HG03439 (cell line): Measurements from ENCODE around the gene GLT8D2.
"Not testable (repeated sequence)": the region's sequence is repeated elsewhere in the genome, so short reads cannot be mapped to it uniquely, and the experiment has no call there.

Experiments used
- ATAC-seq: cut with Tn5 transposase; IDR thresholded peaks from one replicate; pipeline ENCODE4 v1.9.1; 2021; ENCODE audit warnings: mild to moderate bottlenecking, moderate library complexity; ENCODE audit not compliant: unreplicated experiment

The GLT8D2 gene

DNA sequence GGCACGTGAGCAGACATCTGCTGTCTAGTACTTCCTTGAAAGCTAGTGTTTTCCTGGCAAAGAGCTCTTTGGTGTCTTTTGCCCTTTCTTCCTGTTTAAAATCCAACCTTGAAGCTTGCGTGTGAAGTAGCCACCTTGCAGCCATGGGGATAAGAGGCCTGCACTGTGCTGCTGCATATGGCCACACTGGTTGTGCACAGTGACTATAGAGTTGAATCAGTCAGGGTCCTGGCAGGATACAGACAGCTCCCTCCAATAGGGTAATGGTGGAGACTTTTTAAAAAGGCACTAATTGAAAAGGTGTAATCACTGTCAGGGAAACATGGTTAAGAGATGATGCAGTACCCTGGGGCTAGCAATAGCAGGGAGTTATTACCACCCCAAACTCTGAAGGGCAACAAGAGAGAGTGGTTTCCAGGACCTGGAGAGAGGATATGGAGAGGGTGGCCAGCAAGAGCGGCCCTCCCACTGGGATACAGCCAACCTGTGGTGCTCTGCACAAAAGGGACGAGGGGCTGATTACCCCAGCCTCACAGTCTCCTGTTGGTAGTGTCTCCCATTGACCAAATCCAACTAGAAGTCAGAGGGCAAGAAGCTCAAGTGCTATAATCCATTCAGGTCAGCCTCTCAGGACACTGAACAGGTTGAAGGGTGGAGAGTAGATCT lies 4.8 kb upstream of the GLT8D2 start:
- no peak for ATAC-seq

DNA sequence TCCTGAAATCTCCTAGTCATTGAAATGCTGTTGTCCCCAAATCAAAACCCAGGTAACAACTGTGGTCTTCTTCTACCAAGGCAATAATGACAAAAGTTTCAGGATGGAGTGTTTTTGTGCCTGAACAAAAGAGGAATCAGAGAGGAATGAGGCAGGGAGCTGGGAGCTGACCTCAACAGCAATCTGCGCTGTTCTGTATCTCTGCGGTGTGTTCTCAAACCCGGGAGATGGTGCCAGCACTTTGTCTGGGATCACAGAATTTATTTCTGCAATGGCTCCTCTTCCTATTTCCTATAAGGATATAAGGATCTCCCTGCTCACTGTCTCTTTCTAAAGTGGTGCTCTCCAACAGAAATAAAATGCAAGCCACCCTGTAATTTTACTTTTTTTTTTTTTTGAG lies 449 bp upstream of the GLT8D2 start:
- ATAC-seq, result no peak

DNA sequence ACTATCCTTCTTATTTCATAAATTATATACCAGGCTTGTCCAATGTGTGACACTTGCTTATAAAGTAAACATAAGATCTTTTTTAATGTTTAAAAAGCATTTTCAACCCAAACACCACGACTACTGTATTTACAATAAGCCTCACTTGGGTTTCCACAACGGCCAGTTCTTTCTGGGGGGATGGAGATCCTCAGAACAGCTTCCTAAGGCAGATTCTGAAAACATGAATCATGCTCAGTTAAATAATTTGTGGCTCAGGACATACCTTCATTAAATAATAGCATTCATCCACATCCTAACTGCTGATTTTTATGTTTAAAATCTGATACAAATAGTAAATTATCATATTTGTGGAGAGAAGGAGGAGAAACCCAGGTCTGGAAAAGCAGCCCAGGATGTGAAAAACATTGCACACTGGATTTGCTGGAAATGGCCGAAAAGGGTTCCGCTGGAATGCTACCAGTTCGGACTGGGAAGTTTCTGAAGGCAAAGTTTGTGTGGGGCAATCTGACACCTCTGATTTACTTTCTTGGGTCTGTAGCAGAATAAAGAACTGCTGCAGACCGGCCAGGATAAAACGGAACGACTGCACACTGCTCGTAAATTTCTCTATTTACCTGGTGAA lies 597 bp downstream of the GLT8D2 start:
- ATAC-seq, result no peak

DNA sequence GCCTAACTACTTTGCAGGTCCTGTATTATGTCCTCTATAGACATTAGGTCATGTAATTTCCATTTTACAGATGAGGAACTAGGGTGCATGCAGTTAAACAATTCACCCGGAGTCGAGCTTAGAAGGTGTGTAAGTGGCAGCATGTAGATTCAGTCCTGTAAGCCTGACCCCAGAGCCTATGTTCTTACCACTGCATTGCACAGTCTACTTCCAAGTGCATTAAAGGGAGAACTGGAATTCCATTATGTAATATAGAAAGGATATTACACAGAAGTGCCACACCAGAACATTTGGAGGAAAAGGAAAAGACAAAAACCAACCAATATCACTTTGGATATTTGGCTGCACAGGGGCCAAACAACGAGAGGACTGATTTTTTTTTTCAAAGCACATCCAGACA lies 1.2 kb downstream of the GLT8D2 start:
- ATAC-seq, result no peak

DNA sequence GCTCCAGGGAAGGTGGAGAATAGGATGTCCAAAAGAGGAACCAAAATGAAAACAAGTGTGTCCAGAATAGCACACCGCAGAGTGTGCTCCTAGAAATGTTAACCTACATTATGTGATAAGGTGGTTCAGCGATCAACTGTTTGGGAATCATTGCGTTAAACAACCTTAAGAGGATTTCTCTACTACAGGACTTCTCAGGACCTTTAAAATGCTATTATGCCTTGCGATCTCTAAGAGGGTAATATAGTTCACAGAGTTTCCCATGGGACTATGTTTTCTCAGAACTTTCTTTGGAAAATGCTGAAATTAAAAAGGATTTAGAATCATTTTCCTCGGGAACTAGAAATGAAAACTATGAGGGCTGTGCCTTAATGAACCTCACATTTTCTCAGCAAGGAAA lies 1.8 kb downstream of the GLT8D2 start:
- ATAC-seq, result no peak

DNA sequence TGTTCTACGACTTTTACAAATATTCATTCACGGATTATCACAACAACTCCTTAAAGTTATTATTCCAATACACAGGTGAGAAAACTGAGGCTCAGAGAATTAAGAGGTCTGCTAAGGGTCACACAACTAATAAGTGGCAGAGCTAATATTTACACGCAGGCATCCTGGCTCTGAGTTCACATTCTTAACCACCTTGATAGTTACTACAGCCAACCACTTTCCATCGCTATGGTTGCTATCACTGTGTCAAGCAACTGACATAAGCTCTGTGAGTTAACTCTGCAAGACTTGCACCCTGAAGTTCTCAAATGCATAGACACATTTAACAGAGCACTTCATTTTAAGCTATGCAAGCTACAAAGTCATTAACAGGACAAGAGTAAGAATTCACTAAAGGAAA lies 3.7 kb downstream of the GLT8D2 start:
- no peak for ATAC-seq

DNA sequence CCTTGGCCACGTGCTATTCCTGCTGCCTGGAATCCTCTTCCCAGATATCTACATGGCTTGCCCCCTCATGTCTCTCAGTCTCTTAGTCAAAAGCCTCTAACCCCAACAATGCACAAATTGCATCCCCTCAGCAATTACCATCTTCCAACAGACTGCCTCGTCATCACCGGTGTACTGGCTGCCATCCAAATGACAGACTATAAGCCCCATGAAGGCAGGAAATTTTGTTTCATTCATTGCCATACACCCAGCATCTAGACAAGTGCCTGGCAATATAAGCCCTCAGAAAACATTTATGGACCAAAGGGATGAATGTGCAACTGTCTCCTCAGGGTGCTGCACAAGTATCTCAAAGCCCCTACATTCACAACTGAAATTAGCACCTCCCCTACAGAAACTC lies 5.8 kb downstream of the GLT8D2 start:
- ATAC-seq, result no peak

DNA sequence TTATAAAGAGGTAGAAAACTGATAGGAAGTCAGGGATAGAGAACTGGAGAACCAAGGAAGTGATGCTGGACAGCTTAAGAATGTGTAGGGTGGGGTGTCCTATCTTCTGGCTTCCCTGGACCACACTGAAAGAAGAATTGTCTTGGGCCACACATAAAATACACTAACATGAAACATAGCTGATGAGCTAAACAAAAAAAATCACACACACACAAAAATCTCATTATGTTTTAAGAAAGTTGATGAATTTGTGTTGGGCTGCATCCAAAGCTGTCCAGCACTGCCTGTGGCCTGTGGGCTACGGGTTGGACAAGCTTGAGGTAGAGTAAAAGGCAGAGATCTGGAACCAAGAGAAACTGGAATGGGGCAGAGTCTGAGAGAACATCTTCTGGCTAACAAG lies 7.4 kb downstream of the GLT8D2 start:
- no peak for ATAC-seq

DNA sequence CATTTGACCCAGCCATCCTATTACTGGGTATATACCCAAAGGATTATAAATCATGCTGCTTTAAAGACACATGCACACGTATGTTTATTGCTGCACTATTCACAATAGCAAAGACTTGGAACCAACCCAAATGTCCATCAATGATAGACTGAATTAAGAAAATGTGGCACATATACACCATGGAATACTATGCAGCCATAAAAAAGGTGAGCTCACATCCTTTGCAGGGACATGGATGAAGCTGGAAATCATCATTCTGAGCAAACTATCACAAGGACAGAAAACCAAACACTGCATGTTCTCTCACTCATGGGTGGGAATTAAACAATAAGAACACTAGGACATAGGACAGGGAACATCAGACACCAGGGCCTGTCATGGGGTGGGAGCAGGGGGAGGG lies 10.2 kb downstream of the GLT8D2 start:
- ATAC-seq, result not testable (repeated sequence)

DNA sequence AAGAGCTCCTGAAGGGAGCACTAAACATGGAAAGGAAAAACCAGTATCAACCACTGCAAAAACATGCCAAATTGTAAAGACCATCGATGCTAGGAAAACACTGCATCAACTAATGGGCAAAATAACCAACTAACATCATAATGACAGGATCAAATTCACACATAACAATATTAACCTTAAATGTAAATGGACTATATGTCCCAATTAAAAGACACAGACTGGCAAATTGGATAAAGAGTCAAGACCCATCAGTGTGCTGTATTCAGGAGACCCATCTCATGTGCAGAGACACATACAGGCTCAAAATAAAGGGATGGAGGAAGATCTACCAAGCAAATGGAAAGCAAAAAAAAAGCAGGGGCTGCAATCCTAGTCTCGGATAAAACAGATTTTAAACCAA lies 13.8 kb downstream of the GLT8D2 start:
- not testable (repeated sequence) for ATAC-seq

DNA sequence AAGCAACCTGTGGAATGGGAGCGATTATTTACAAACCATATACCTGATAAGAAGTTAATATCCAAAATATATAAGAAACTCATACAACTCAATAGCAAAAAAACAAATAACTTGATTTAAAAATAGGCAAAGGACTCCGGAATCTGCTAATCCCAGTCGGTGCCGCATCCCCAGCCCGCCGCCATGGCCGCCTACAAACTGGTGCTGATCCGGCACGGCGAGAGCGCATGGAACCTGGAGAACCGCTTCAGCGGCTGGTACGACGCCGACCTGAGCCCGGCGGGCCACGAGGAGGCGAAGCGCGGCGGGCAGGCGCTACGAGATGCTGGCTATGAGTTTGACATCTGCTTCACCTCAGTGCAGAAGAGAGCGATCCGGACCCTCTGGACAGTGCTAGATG lies 19.4 kb downstream of the GLT8D2 start:
- not testable (repeated sequence) for ATAC-seq

DNA sequence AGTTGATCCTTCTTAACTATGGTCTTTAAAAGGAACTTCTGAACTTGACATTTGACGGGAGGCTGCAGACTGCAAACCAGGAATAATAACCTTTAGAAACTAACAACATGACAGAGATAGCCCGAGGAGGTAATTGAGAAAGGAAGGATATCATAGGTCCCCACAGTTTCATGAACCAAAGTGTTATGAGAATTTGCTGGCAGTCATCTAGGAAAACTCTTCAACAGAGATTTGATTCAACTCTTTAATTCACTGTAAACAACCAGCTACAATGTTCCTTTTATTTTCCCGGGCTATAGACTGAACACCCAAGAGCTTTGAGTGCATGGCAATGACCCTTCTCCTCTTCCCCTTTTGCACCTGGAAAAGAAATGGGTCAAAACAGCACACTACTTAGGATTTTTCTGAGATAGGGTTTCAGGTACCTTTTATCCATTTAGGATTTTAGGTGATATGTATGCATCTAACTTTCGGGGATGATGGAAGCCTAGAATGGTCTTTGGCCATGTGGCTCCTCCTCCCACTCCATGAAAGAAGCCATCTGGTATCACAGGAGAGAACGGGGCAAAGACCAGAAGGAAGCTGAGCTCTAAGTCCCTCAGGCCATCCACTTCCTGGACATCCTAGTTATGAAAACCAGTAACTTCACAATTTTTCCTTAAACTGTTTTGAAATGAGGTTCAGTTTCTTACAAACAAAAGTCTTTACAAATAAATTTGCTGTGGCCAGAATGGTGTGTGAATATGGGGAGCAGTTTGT lies 23.0 kb downstream of the GLT8D2 start:
- no peak for ATAC-seq

DNA sequence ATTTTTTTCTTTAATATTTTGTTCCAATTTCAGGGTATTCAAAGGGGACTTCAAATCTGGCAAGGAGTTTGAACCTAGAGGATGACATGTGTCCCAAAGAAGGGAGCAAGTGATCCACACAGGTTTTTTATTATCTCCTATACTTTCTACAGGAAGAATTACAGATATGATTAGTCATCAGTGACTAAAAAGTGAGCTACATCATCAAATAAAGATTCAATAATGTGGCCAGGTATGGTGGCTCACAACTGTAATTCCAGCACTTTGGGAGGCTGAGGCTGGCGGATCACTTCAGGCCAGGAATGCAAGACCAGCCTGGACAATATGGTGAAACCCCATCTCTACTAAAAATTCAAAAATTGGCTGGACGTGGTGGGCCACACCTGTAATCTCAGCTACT lies 24.2 kb downstream of the GLT8D2 start:
- no peak for ATAC-seq

DNA sequence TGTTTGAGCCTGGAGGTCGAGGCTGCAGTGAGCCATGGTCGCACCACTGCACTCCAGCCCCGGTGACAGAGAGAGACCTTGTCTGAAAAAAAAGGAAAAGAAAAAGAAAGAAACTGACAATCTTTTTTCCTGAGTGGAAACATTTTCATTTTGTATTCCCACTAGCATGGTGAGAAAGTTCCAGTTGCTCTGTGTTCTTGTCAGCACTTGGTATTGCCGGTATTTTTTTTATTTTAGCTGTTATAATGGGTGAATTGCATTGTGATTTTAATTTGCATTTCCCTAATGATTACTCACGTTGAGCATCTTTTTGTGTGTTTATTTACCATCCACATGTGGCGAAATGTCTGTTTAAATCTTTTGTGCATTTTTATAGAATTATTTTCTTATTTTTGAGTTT lies 25.6 kb downstream of the GLT8D2 start:
- ATAC-seq, result no peak

DNA sequence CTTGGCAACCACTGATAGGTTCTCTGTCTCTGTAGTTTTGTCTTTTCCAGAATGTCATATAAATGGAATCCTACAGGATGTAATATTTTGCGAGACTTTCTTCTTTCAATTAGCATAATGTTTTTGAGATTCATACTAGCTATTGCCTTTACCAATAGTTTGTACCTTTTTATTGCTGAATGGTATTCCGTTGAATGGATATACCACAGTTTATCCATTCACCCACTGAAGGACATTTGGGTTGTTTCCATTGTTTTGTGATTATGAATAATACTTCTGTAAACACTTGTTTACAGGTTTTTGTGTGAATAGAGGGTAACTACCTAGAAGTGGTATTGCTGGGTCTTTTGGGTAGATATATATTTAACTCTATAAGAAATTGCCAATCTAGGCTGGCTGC lies 26.3 kb downstream of the GLT8D2 start:
- ATAC-seq, result no peak

DNA sequence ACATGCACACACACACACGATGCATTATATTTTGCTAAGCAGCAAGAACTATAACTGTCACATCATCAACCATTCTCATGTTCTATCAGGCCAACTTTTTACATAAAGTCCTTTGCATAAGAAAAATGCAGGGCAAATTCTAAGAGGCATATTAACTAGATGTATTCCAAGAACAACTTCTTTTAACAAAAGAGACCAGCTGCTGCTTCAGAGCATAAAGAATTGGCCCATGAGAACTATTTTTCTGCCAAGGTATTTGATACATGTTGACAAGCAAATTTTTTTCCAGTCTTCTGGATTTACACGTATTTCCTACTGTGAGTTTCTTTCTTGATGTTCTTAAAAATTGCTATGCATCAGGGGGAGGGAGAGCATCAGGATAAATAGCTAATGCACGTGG lies 27.2 kb downstream of the GLT8D2 start:
- ATAC-seq, result no peak

DNA sequence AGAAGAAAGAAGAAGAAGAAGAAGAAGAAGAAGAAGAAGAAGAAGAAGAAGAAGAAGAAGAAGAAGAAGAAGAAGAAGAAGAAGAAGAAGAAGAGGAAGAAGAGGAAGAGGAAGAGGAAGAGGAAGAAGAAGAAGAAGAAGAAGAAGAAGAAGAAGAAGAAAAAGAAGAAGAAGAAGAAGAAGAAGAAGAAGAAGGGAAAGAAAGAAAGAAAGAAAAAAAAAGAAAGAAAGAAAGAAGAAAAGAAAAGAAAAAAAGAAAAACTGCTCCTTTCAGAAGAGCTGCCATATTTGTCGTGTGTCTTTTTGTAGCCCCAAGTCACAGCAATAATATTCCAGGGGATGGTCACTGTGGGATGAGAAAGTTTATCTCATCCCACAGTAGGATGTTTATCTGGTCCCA lies 28.1 kb downstream of the GLT8D2 start:
- not testable (repeated sequence) for ATAC-seq

DNA sequence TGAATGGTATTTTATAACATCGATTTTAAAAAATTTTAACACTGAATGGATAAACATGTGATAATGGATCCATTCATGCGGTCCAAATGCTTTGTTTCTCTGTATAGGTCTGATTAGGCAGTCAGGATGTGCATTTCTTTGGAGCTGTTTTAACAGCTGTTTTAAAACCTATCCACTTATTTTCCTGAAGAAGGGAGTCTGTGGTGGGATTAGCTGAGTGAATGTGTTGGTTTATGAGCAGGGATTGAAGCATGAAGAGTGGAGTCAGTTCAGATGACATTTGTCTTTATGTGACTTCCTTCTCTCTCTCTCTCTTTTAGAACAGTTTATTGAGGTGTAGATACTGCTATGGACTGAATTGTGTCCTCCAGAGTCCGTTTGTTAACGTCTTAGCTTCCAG lies 37.7 kb downstream of the GLT8D2 start:
- no peak for ATAC-seq

DNA sequence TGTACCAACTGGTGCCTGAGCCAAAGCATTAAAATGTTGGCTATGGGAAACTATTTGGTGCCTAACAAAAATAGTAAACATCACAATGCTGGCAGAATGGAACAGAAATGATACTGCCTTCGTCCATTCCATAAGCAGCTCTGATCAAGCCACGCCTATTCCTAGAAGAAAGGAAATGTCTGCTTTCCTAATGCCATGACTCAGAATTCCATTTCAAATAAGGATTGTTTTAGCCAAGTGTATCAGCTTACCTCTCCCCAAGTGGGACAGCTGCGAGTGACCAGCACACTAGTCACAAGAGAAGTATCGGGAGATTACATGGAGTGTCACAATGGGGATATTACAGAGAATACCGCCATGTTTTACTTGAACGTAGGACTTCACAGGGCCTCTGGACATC lies 38.7 kb downstream of the GLT8D2 start:
- ATAC-seq, result no peak

DNA sequence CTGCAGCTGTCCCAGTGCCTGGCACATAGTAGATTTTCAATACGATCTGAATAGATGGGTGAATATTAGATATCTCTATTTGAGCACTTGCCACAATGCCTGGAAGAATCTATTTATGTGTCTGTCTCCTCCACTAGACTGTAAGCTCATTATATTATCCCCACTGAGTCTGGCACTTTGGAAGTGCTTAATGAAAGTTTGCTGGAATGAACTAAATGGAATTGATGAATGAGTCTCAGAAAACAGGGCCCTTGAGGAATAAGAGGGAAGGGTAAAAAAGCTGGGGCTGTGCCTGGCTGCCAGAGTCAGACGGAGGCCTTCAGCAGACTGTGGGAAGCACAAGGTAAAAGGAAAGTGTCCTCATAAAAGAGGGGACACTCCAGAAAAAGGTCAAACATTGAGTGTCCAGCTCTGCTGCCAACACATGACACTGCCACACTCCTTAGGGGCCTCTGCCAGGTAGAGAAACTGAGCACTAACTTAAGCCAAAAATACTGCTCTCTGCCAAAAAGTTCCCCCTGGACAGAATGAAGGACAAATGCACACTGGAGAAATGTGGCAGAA lies 39.3 kb downstream of the GLT8D2 start:
- ATAC-seq, result no peak

DNA sequence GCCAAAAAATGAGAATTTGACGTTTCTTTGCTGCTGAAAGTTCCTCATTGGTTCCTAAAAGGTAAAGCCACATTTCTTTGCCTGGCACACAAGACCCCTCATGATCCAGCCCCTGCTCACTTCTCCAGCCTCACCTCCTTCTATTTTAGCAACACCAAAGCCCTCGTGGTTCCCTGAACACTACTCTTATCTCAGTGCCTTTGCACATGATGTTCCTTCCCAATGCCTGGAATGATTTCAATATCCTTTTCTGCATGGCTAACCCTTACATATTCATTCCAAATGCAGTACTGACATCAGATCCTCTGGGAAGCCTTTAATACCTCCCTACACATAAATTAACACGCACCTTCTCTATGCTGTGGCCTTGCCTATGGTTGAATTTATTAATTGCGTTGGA lies 39.9 kb downstream of the GLT8D2 start:
- ATAC-seq, result no peak

DNA sequence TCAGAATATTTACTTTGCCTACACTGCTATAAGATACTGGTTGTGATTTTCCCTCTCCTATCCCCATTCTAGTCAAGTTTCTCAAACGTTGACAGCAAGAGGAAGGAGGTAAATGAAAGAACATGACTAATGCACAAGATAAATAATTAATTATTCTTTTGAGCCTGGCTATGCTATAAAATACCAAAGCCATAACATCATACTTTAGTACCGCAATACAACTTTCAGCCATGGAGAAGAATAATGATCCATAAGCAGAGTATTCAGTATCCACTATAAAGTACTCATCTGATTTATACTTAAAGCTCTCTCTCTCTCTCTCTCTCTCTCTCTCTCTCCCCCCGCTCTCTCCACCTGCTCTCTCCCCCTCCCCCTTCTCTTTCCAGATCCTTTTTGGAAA lies 43.1 kb downstream of the GLT8D2 start:
- no peak for ATAC-seq
